Measurements from ENCODE around the gene DDX52. TPM values are rescaled to one million over a fixed set of nuclear protein-coding genes. Genes with fewer than 3 reads are reported as not detected.

DDX52 gene
- total and polyA plus RNA-seq, 2 of the 13 experiments (the other 11 are each of a cell fraction or from before 2014, with no cell fraction given) = 8.9 to 36.1 TPM

- TF ChIP-seq NFE2L1 (CRISPR knock-in tag; IDR thresholded peaks at IDR 0.05; ENCODE audit: borderline replicate concordance) (no peak), MYC (CRISPR knock-in tag; IDR thresholded peaks at IDR 0.05; ENCODE audit: borderline replicate concordance) (no peak), HOXA3 (CRISPR knock-in tag; IDR thresholded peaks at IDR 0.05) (peak; percentile 57; the same call in 1 of the 2 replicates)
These were observed 46.1 kb upstream of the DDX52 start (continued) for GRCh38 chr17:37689317-37689716.

GRCh38 chr17:37683454-37683984 is 40.3 kb upstream of the DDX52 start:
- DNase-seq (ENCODE audit: low spot score) = peak; percentile 97
- intact Hi-C loops (cut with micrococcal nuclease; ENCODE audit: unreplicated experiment) = loop anchor here (1.0 to 10.0 kb wide), 2 partner anchors 8 to 61 kb away; partner anchors contain the start of gene HNF1B
- Histone ChIP-seq H3K9ac (ENCODE audit: insufficient read depth, low read depth, low read length) (peak overlapping the region; percentile 43), H3K27ac (ENCODE audit: extremely low read length, insufficient read depth, low read length) (peak overlapping the region; percentile 76), H4K20me1 (ENCODE audit: insufficient read depth, low read length) (no peaks in the 10 kb centered on the region), H3K4me2 (ENCODE audit: low read depth, low read length) (peak overlapping the region; percentile 56), H3K27me3 (ENCODE audit: control insufficient read depth in 1 of 2, insufficient read depth in 2 of 2, low read length in 2 of 2) (no peaks in the 10 kb centered on the region), H2AFZ (ENCODE audit: low read length) (no peak overlapping the region), H3K4me1 (ENCODE audit: insufficient read depth, low read length) (peaks cover 65% of the 10 kb centered on the region), H3K4me3 (replicated peaks in 1 of 3; ENCODE audit: insufficient read depth in 1 of 3, low read depth in 2 of 3, low read length in 3 of 3) (no peak overlapping the region), H3K79me2 (ENCODE audit: insufficient read depth, low read length) (no peaks in the 10 kb centered on the region), H3K9me3 (ENCODE audit: low read length) (no peaks in the 10 kb centered on the region), H3K36me3 (replicated peaks in 1 of 2; ENCODE audit: control insufficient read depth in 1 of 2, insufficient read depth in 2 of 2, low read length in 2 of 2) (no peaks in the 10 kb centered on the region; a peak in 1 of 5 replicates)
- FAIRE-seq = no peak
- ChIA-PET CTCF (ENCODE audit: low intra/inter-chr PET ratio, low total read pairs) (no interaction called here), POLR2A (interaction anchor here (0.8 to 1.6 kb wide), 6 partner anchors 8 to 29 kb away, joined by 3 to 9 read pairs (median 8); no protein-coding TSS in a partner anchor)
- WGBS (ENCODE audit: low lambda C conversion rate) = 4% methylated on average over 9 of the region's 9 CpGs
- BruUV-seq (replicated peaks) = no TSS peak
- in situ Hi-C loops (cut with HindIII; ENCODE audit: extremely low pct_ligation_motif_present, low pct_unique_long_range_greater_than_20kb) = no loop called here
- ATAC-seq = peak; percentile 74
- TF ChIP-seq ZUFSP (CRISPR knock-in tag; IDR thresholded peaks at IDR 0.05; ENCODE audit: borderline replicate concordance) (no peak), ATM (IDR thresholded peaks at IDR 0.05; ENCODE audit: borderline replicate concordance) (no peak), GATA4 (IDR thresholded peaks at IDR 0.05; ENCODE audit: borderline replicate concordance, low read depth) (peak; percentile 31; the same call in 1 of the 2 replicates), PRDM15 (CRISPR knock-in tag; IDR thresholded peaks at IDR 0.05) (no peak), REPIN1 (CRISPR knock-in tag; IDR thresholded peaks at IDR 0.05; ENCODE audit: borderline replicate concordance, low read depth) (no peak), ZNF597 (CRISPR knock-in tag; IDR thresholded peaks at IDR 0.05) (no peak), NCOA2 (CRISPR knock-in tag; IDR thresholded peaks at IDR 0.05) (peak; percentile 85), ZC3H4 (CRISPR knock-in tag; IDR thresholded peaks at IDR 0.05; ENCODE audit: borderline replicate concordance) (no peak), FIP1L1 (IDR thresholded peaks at IDR 0.05; ENCODE audit: borderline replicate concordance, insufficient read depth, low read depth, low read length) (no peak), ZBTB8A (CRISPR knock-in tag; IDR thresholded peaks at IDR 0.05; ENCODE audit: borderline replicate concordance, low read depth) (no peak), ZNF547 (CRISPR knock-in tag; IDR thresholded peaks at IDR 0.05) (no peak), NCOA5 (CRISPR knock-in tag; IDR thresholded peaks at IDR 0.05) (no peak), PPARG (CRISPR knock-in tag; conservative IDR thresholded peaks at IDR 0.05) (0 out of 2 replicates have a peak, but pooled peaks have one; percentile 12), NFRKB (IDR thresholded peaks at IDR 0.05) (no peak)

Measured in HepG2 (cell line).